CD14-positive monocyte (primary cell): ENCODE results near the gene SPATA32. TPM values are rescaled to one million over a fixed set of nuclear protein-coding genes. Genes with fewer than 3 reads are reported as not detected.

ENCODE experiments used
- DNase-seq, 3 donors: peaks; one replicate each; pipeline ENCODE4 v3.0.0-alpha.2; 2011 to 2022
- H2AFZ ChIP-seq: 2 replicates; pipeline ENCODE4 v1.6.0; 2012; ENCODE audit warnings: mild to moderate bottlenecking, low read depth, low read length, inconsistent platforms; ENCODE audit not compliant: insufficient read depth, poor library complexity, severe bottlenecking
- H3K27ac ChIP-seq, 2 donors: 1 replicate in 1 of 2; 2 replicates in 1 of 2; pipeline ENCODE4 v1.5.1; 2012 to 2013; ENCODE audit warnings: low read length in 2 of 2, control low read depth in 1 of 2, inconsistent platforms in 1 of 2, low read depth in 1 of 2, mild to moderate bottlenecking in 1 of 2
- H3K27me3 ChIP-seq, 2 donors: one replicate each; pipeline versions ENCODE4 v1.6.0 to v1.6.1; 2011 to 2013; ENCODE audit warnings: low read length in 2 of 2; ENCODE audit not compliant: control insufficient read depth in 2 of 2, insufficient read depth in 2 of 2
- H3K36me3 ChIP-seq, 2 donors: replicated peaks in 1 of 2; 1 replicate in 1 of 2; 2 replicates in 1 of 2; pipeline versions ENCODE4 v1.5.1 to v1.6.1; 2012 to 2013; ENCODE audit warnings: low read length in 2 of 2, control low read depth in 1 of 2, inconsistent platforms in 1 of 2, mild to moderate bottlenecking in 1 of 2; ENCODE audit not compliant: insufficient read depth in 2 of 2, control insufficient read depth in 1 of 2
- H3K4me1 ChIP-seq, 2 donors: 1 replicate in 1 of 2; 2 replicates in 1 of 2; pipeline versions ENCODE4 v1.5.1 to v1.6.1; 2012 to 2013; ENCODE audit warnings: low read length in 2 of 2, control low read depth in 1 of 2, inconsistent platforms in 1 of 2, mild to moderate bottlenecking in 1 of 2, moderate library complexity in 1 of 2; ENCODE audit not compliant: insufficient read depth in 2 of 2, control insufficient read depth in 1 of 2
- H3K4me2 ChIP-seq: replicated peaks from 2 replicates; pipeline ENCODE3; 2012; ENCODE audit warnings: low read length, moderate library complexity, mild to moderate bottlenecking; ENCODE audit not compliant: poor library complexity, severe bottlenecking; ENCODE audit errors: extremely low read depth
- H3K4me3 ChIP-seq, 3 experiments: fragments of 200-600 bp in 1 of 3; sonication (generic) in 1 of 3; replicated peaks in 1 of 3; 1 replicate in 2 of 3; 2 replicates in 1 of 3; pipeline ENCODE4 v1.5.1; 2011 to 2013; ENCODE audit warnings: low read length in 3 of 3, mild to moderate bottlenecking in 3 of 3, control low read depth in 2 of 3, low read depth in 2 of 3, inconsistent platforms in 1 of 3, moderate library complexity in 1 of 3
- H3K79me2 ChIP-seq: 2 replicates; pipeline ENCODE4 v1.6.0; 2012; ENCODE audit warnings: mild to moderate bottlenecking, control low read depth, inconsistent platforms, low read length, moderate library complexity; ENCODE audit not compliant: insufficient read depth
- H3K9ac ChIP-seq: 2 replicates; pipeline ENCODE4 v1.6.0; 2017; ENCODE audit warnings: low read length, mild to moderate bottlenecking; ENCODE audit not compliant: insufficient read depth, poor library complexity, severe bottlenecking
- H3K9me3 ChIP-seq, 2 donors: replicated peaks in 1 of 2; 1 replicate in 1 of 2; 2 replicates in 1 of 2; pipeline versions ENCODE4 v1.5.1 to v1.6.1; 2012 to 2013; ENCODE audit warnings: low read length in 2 of 2, control low read depth in 1 of 2; ENCODE audit not compliant: control insufficient read depth in 1 of 2, insufficient read depth in 1 of 2
- H4K20me1 ChIP-seq: 2 replicates; pipeline ENCODE4 v1.6.0; 2012; ENCODE audit warnings: mild to moderate bottlenecking, low read length, control low read depth, moderate library complexity; ENCODE audit not compliant: insufficient read depth
- H3K27ac Mint-ChIP-seq, 7 donors: one replicate each; pipeline ENCODE4 v1.8.0; 2020; ENCODE audit warnings: mild to moderate bottlenecking in 7 of 7, mixed read lengths in 7 of 7, moderate library complexity in 6 of 7, inconsistent platforms in 2 of 7
- H3K27me3 Mint-ChIP-seq, 3 donors: one replicate each; pipeline ENCODE4 v1.8.0; 2021 to 2022; ENCODE audit warnings: low read depth in 3 of 3, mild to moderate bottlenecking in 3 of 3, mixed read lengths in 3 of 3, moderate library complexity in 3 of 3, inconsistent platforms in 1 of 3
- H3K36me3 Mint-ChIP-seq, 2 donors: one replicate each; pipeline ENCODE4 v1.8.0; 2020; ENCODE audit warnings: mixed read lengths in 2 of 2, inconsistent platforms in 1 of 2, mild to moderate bottlenecking in 1 of 2
- H3K4me1 Mint-ChIP-seq: one replicate; pipeline ENCODE4 v1.8.0; 2020; ENCODE audit warnings: mild to moderate bottlenecking, mixed read lengths
- H3K4me3 Mint-ChIP-seq, 2 donors: one replicate each; pipeline ENCODE4 v1.8.0; 2020; ENCODE audit warnings: mild to moderate bottlenecking in 2 of 2, mixed read lengths in 2 of 2, moderate library complexity in 1 of 2
- H3K9me3 Mint-ChIP-seq, 7 donors: one replicate each; pipeline ENCODE4 v1.8.0; 2020 to 2022; ENCODE audit warnings: mixed read lengths in 7 of 7, mild to moderate bottlenecking in 6 of 7, moderate library complexity in 6 of 7, inconsistent platforms in 2 of 7
- WGBS: methylation state at CpG from one replicate; pipeline ENCODE4 v1.1.5; 2013; ENCODE audit warnings: missing lambda C conversion rate; ENCODE audit not compliant: insufficient coverage; 5-methylcytosine and 5-hydroxymethylcytosine counted together
- intact Hi-C, 2 donors: fragments of 100-400 bp; cut with micrococcal nuclease; formaldehyde crosslinking; loops; one replicate each; pipeline versions ENCODE4 v1.15.0 to v1.15.1; 2023
- polyA plus RNA-seq, 3 donors: library from polyadenylated mRNA; depleted of rRNA in 1 of 3; unstranded in 2 of 3; stranded (reverse) in 1 of 3; fragments of 300-500 nt in 2 of 3; fragments of >200 nt in 1 of 3; fragmentation: Illumina TruSeq in 2 of 3; gene quantifications; 1 replicate in 2 of 3; 2 replicates in 1 of 3; pipeline ENCODE4 v1.2.3, GENCODE V29; 2012 to 2021
- TF ChIP-seq, protein P1 (sequence below): fragments of 200-600 bp; IDR thresholded peaks from one replicate; pipeline ENCODE4 v1.8.0; 2022; ENCODE audit warnings: antibody characterized with exemption, mild to moderate bottlenecking

The SPATA32 gene
- polyA plus RNA-seq, 3 donors = not detected

DNA sequence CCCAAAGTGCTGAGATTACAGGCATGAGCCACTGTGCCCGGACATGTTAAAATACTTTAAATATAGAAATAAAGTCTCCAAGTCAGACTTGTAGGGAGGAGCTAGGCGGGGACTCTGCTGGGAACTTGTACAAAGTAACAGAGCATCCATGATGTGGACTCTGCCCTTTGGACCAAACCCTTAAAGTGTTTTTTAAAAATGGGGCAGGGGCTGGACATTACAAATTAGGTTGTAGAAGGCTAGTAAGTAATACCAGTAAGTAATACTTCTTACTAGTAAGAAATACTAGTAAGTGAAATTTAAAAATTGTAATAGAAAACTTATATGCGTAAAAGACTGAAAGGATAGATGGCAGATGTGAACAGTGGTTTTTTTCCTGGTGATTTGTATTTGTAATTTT lies 9.7 kb upstream of the SPATA32 start:
- intact Hi-C loops = no loop called here
- H2AFZ ChIP-seq = no peak overlapping the region
- no peak overlapping the region for H3K4me2 ChIP-seq
- Mint-ChIP-seq H3K4me1 (no peaks in the 10 kb centered on the region), H3K36me3 (peaks cover 76 to 95% of the 10 kb centered on the region in 2 donors), H3K9me3 (no peaks in the 10 kb centered on the region), H3K27me3 (peaks cover 0 to 1% (median 0%) of the 10 kb centered on the region in 3 donors), H3K4me3 (no peak overlapping the region), H3K27ac (no peak overlapping the region)
- H3K36me3 ChIP-seq = peaks cover 76 to 86% of the 10 kb centered on the region in 2 donors
- H4K20me1 ChIP-seq = peaks cover 55% of the 10 kb centered on the region
- TF ChIP-seq, protein P1, sequence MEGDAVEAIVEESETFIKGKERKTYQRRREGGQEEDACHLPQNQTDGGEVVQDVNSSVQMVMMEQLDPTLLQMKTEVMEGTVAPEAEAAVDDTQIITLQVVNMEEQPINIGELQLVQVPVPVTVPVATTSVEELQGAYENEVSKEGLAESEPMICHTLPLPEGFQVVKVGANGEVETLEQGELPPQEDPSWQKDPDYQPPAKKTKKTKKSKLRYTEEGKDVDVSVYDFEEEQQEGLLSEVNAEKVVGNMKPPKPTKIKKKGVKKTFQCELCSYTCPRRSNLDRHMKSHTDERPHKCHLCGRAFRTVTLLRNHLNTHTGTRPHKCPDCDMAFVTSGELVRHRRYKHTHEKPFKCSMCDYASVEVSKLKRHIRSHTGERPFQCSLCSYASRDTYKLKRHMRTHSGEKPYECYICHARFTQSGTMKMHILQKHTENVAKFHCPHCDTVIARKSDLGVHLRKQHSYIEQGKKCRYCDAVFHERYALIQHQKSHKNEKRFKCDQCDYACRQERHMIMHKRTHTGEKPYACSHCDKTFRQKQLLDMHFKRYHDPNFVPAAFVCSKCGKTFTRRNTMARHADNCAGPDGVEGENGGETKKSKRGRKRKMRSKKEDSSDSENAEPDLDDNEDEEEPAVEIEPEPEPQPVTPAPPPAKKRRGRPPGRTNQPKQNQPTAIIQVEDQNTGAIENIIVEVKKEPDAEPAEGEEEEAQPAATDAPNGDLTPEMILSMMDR = no peak
- 100% methylated on average over 1 of the region's 3 CpGs for WGBS
- H3K27ac ChIP-seq = no peak overlapping the region
- no peaks in the 10 kb centered on the region for H3K4me1 ChIP-seq
- H3K4me3 ChIP-seq = no peak overlapping the region
- H3K9me3 ChIP-seq = no peaks in the 10 kb centered on the region
- no peak overlapping the region for H3K9ac ChIP-seq
- no peaks in the 10 kb centered on the region for H3K27me3 ChIP-seq
- no peaks in the 10 kb centered on the region for H3K79me2 ChIP-seq
- DNase-seq = no peak

DNA sequence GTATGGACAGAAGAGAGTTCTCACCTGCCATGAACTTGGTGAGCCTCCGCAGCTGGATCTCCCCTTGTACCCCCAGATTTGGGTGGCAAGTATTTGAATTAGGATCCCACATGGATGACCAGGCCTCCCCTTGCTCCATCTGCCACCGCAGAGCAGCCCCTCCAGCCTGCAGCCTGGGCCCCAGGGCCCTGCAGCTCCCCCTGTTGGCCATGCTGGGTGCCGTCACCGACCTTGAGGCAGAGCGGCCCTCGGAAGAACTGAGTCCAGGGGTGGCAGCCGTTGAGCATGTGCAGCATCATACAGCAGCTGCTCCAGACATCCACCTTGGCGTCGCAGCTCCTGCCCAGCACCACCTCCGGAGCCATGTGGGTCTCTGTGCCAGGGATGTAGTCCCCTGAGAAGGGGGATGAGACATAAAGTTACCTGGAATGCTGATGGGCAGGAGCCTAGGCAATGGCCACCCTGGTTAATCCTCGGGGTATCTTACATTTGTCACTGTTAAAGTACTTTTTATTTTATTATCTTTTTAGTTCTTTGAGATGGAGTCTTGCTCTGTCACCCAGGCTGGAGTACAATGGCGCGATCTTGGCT lies 9.0 kb upstream of the SPATA32 start:
- H4K20me1 ChIP-seq = peaks cover 62% of the 10 kb centered on the region
- H3K36me3 ChIP-seq = peaks cover 80 to 89% of the 10 kb centered on the region in 2 donors
- H3K9ac ChIP-seq = no peak overlapping the region
- peak in 1 of 3 donors; percentile 12 for DNase-seq
- H3K36me3 Mint-ChIP-seq = peaks cover 81 to 100% of the 10 kb centered on the region in 2 donors
- no peaks in the 10 kb centered on the region for H3K4me1 ChIP-seq
- no peaks in the 10 kb centered on the region for H3K4me1 Mint-ChIP-seq
- no peak overlapping the region for H3K27ac Mint-ChIP-seq
- H3K27me3 Mint-ChIP-seq = peaks cover 0 to 1% (median 0%) of the 10 kb centered on the region in 3 donors
- no peaks in the 10 kb centered on the region for H3K9me3 Mint-ChIP-seq
- no peak overlapping the region for H3K27ac ChIP-seq
- no peaks in the 10 kb centered on the region for H3K27me3 ChIP-seq
- intact Hi-C loops = no loop called here
- 89% methylated on average over 8 of the region's 13 CpGs for WGBS
- no peaks in the 10 kb centered on the region for H3K9me3 ChIP-seq
- H3K4me2 ChIP-seq = no peak overlapping the region
- TF ChIP-seq, protein P1 = peak; percentile 80
- H3K4me3 ChIP-seq = no peak overlapping the region
- H2AFZ ChIP-seq = no peak overlapping the region
- no peak overlapping the region for H3K4me3 Mint-ChIP-seq
- no peaks in the 10 kb centered on the region for H3K79me2 ChIP-seq
